Measurements from ENCODE around the gene ACTR3C.

Gene ACTR3C

GRCh38 chr7:150346922-150347321, 23.6 kb upstream of the ACTR3C start:
- no peak for DNase-seq (ENCODE audit: low spot score in 2 of 2)
- no peak for ATAC-seq (ENCODE audit: low read depth)
- Mint-ChIP-seq H3K36me3 (peaks cover 13% of the 10 kb centered on the region), H3K4me1 (no peaks in the 10 kb centered on the region), H3K27ac (no peak overlapping the region), H3K27me3 (peaks cover 15% of the 10 kb centered on the region), H3K4me3 (no peak overlapping the region), H3K9me3 (peaks cover 5% of the 10 kb centered on the region)

GRCh38 chr7:150345012-150345411, 21.7 kb upstream of the ACTR3C start:
- DNase-seq (ENCODE audit: low spot score in 2 of 2): no peak
- H3K4me3 Mint-ChIP-seq: no peak overlapping the region
- no peak for ATAC-seq (ENCODE audit: low read depth)
- H3K36me3 Mint-ChIP-seq: peaks cover 15% of the 10 kb centered on the region
- peaks cover 25% of the 10 kb centered on the region for H3K27me3 Mint-ChIP-seq
- no peak overlapping the region for H3K27ac Mint-ChIP-seq
- peaks cover 5% of the 10 kb centered on the region for H3K9me3 Mint-ChIP-seq
- peaks cover 6% of the 10 kb centered on the region for H3K4me1 Mint-ChIP-seq

GRCh38 chr7:150344299-150344698, 21.0 kb upstream of the ACTR3C start:
- Mint-ChIP-seq H3K9me3 (peaks cover 5% of the 10 kb centered on the region), H3K27ac (no peak overlapping the region), H3K27me3 (peaks cover 25% of the 10 kb centered on the region), H3K4me1 (peaks cover 9% of the 10 kb centered on the region), H3K36me3 (peaks cover 18% of the 10 kb centered on the region), H3K4me3 (no peak overlapping the region)
- no peak for DNase-seq (ENCODE audit: low spot score in 2 of 2)
- ATAC-seq (ENCODE audit: low read depth): no peak

- peaks cover 9% of the 10 kb centered on the region for H3K4me1 Mint-ChIP-seq
- peaks cover 5% of the 10 kb centered on the region for H3K9me3 Mint-ChIP-seq
- DNase-seq (ENCODE audit: low spot score in 2 of 2): no peak
- H3K36me3 Mint-ChIP-seq: peaks cover 18% of the 10 kb centered on the region
- H3K4me3 Mint-ChIP-seq: no peak overlapping the region
- no peak overlapping the region for H3K27ac Mint-ChIP-seq
- peaks cover 25% of the 10 kb centered on the region for H3K27me3 Mint-ChIP-seq
- ATAC-seq (ENCODE audit: low read depth): no peak
Observed at GRCh38 chr7:150343225-150343624, 19.9 kb upstream of the ACTR3C start.

- no peak overlapping the region for H3K27ac Mint-ChIP-seq
- H3K9me3 Mint-ChIP-seq: peaks cover 4% of the 10 kb centered on the region
- H3K4me1 Mint-ChIP-seq: peaks cover 9% of the 10 kb centered on the region
- peak overlapping the region; percentile 11 for H3K4me3 Mint-ChIP-seq
- peaks cover 24% of the 10 kb centered on the region for H3K36me3 Mint-ChIP-seq
- no peak for DNase-seq (ENCODE audit: low spot score in 2 of 2)
- H3K27me3 Mint-ChIP-seq: peaks cover 27% of the 10 kb centered on the region
- no peak for ATAC-seq (ENCODE audit: low read depth)
Observed at GRCh38 chr7:150342121-150342408, 18.7 kb upstream of the ACTR3C start.

GRCh38 chr7:150341263-150342120, 18.1 kb upstream of the ACTR3C start, which contains the start of gene RARRES2:
TSS of gene RARRES2 (minus strand) at chr7:150341629. CDS start at chr7:150340609, 1,020 bp downstream.
- DNase-seq (ENCODE audit: low spot score in 2 of 2) (no peak), ATAC-seq (ENCODE audit: low read depth) (no peak)
- Mint-ChIP-seq H3K4me3 (peak within 1 kb of the TSS; percentile 30), H3K27me3 (peaks cover 24% of the 10 kb centered on the region), H3K9me3 (peaks cover 4% of the 10 kb centered on the region), H3K36me3 (peaks cover 27% of the 10 kb centered on the region), H3K27ac (no peak within 1 kb of the TSS), H3K4me1 (peaks cover 9% of the 10 kb centered on the region)

- Mint-ChIP-seq H3K4me3 (no peak overlapping the region), H3K27me3 (peaks cover 19% of the 10 kb centered on the region), H3K27ac (no peak overlapping the region), H3K36me3 (peaks cover 22% of the 10 kb centered on the region), H3K4me1 (peaks cover 9% of the 10 kb centered on the region), H3K9me3 (peaks cover 4% of the 10 kb centered on the region)
- no peak for DNase-seq (ENCODE audit: low spot score in 2 of 2)
- no peak for ATAC-seq (ENCODE audit: low read depth)
Observed at GRCh38 chr7:150340875-150341262, 17.5 kb upstream of the ACTR3C start.

- Mint-ChIP-seq H3K4me1 (peaks cover 9% of the 10 kb centered on the region), H3K27me3 (peaks cover 19% of the 10 kb centered on the region), H3K36me3 (peaks cover 22% of the 10 kb centered on the region), H3K27ac (no peak overlapping the region), H3K4me3 (peak overlapping the region; percentile 35), H3K9me3 (peaks cover 4% of the 10 kb centered on the region)
- ATAC-seq (ENCODE audit: low read depth) (peak; percentile 44), DNase-seq (ENCODE audit: low spot score in 2 of 2) (no peak)
Observed at GRCh38 chr7:150340024-150340749, 16.8 kb upstream of the ACTR3C start.

GRCh38 chr7:150339409-150339809, 16.1 kb upstream of the ACTR3C start:
- Mint-ChIP-seq H3K9me3 (peaks cover 4% of the 10 kb centered on the region), H3K4me1 (peaks cover 9% of the 10 kb centered on the region), H3K36me3 (peaks cover 22% of the 10 kb centered on the region), H3K27me3 (peaks cover 19% of the 10 kb centered on the region), H3K4me3 (no peak overlapping the region), H3K27ac (no peak overlapping the region)
- ATAC-seq (ENCODE audit: low read depth): peak; percentile 42
- DNase-seq (ENCODE audit: low spot score in 2 of 2): no peak

- no peak overlapping the region for H3K27ac Mint-ChIP-seq
- H3K27me3 Mint-ChIP-seq: peaks cover 15% of the 10 kb centered on the region
- no peak for ATAC-seq (ENCODE audit: low read depth)
- peaks cover 9% of the 10 kb centered on the region for H3K4me1 Mint-ChIP-seq
- H3K9me3 Mint-ChIP-seq: peaks cover 2% of the 10 kb centered on the region
- H3K4me3 Mint-ChIP-seq: no peak overlapping the region
- peaks cover 17% of the 10 kb centered on the region for H3K36me3 Mint-ChIP-seq
- no peak for DNase-seq (ENCODE audit: low spot score in 2 of 2)
Observed at GRCh38 chr7:150338166-150338829, 15.0 kb upstream of the ACTR3C start.

- DNase-seq (ENCODE audit: low spot score in 2 of 2) (no peak), ATAC-seq (ENCODE audit: low read depth) (no peak)
- peaks cover 15% of the 10 kb centered on the region for H3K27me3 Mint-ChIP-seq
- no peak overlapping the region for H3K4me3 Mint-ChIP-seq
- peaks cover 11% of the 10 kb centered on the region for H3K4me1 Mint-ChIP-seq
- no peak overlapping the region for H3K27ac Mint-ChIP-seq
- no peaks in the 10 kb centered on the region for H3K9me3 Mint-ChIP-seq
- H3K36me3 Mint-ChIP-seq: peaks cover 17% of the 10 kb centered on the region
Observed at GRCh38 chr7:150337659-150338081, 14.3 kb upstream of the ACTR3C start.

GRCh38 chr7:150337179-150337578, 13.8 kb upstream of the ACTR3C start:
- Mint-ChIP-seq H3K9me3 (no peaks in the 10 kb centered on the region), H3K4me1 (peaks cover 11% of the 10 kb centered on the region), H3K27me3 (peaks cover 14% of the 10 kb centered on the region), H3K27ac (no peak overlapping the region), H3K36me3 (peaks cover 17% of the 10 kb centered on the region), H3K4me3 (no peak overlapping the region)
- ATAC-seq (ENCODE audit: low read depth) (no peak), DNase-seq (ENCODE audit: low spot score in 2 of 2) (no peak)

GRCh38 chr7:150336746-150337145, 13.4 kb upstream of the ACTR3C start:
- Mint-ChIP-seq H3K4me3 (no peak overlapping the region), H3K27ac (no peak overlapping the region), H3K36me3 (peaks cover 19% of the 10 kb centered on the region)

GRCh38 chr7:150335774-150336112, 12.4 kb upstream of the ACTR3C start:
- no peak for DNase-seq (ENCODE audit: low spot score in 2 of 2)
- ATAC-seq (ENCODE audit: low read depth): no peak
- no peak overlapping the region for H3K4me3 Mint-ChIP-seq
- H3K9me3 Mint-ChIP-seq: no peaks in the 10 kb centered on the region
- no peak overlapping the region for H3K27ac Mint-ChIP-seq
- H3K27me3 Mint-ChIP-seq: peaks cover 6% of the 10 kb centered on the region
- H3K4me1 Mint-ChIP-seq: peaks cover 10% of the 10 kb centered on the region
- peaks cover 20% of the 10 kb centered on the region for H3K36me3 Mint-ChIP-seq

More at GRCh38 chr7:150336746-150337145, 13.4 kb upstream of the ACTR3C start:
- DNase-seq (ENCODE audit: low spot score in 2 of 2): no peak
- H3K27me3 Mint-ChIP-seq: peaks cover 10% of the 10 kb centered on the region
- peaks cover 11% of the 10 kb centered on the region for H3K4me1 Mint-ChIP-seq
- no peak for ATAC-seq (ENCODE audit: low read depth)
- H3K9me3 Mint-ChIP-seq: no peaks in the 10 kb centered on the region

Data from memory B cell (primary cell).